Trophoblast cell (in vitro differentiated cells and primary cell): ENCODE measurements around the gene P3H3.

Experiments used
- DNase-seq, 2 donors: peaks; one replicate each; pipeline ENCODE4 v3.0.0-alpha.2; 2016
- H2AFZ ChIP-seq: 2 replicates; pipeline ENCODE4 v1.6.1; 2013; ENCODE audit warnings: low read length, moderate library complexity, mild to moderate bottlenecking; ENCODE audit not compliant: insufficient read depth, poor library complexity
- H2AK5ac ChIP-seq: 2 replicates; pipeline ENCODE4 v1.6.1; 2013; ENCODE audit warnings: mild to moderate bottlenecking, low read length
- H2BK120ac ChIP-seq: 2 replicates; pipeline ENCODE4 v1.6.1; 2013; ENCODE audit warnings: low read length, mild to moderate bottlenecking, moderate library complexity; ENCODE audit not compliant: insufficient read depth, poor library complexity
- H2BK12ac ChIP-seq: 2 replicates; pipeline ENCODE4 v1.6.1; 2013; ENCODE audit warnings: mild to moderate bottlenecking, low read length, moderate library complexity
- H2BK5ac ChIP-seq: 2 replicates; pipeline ENCODE4 v1.6.1; 2013; ENCODE audit warnings: low read length, low read depth, moderate library complexity, mild to moderate bottlenecking; ENCODE audit not compliant: poor library complexity
- H3K14ac ChIP-seq: 2 replicates; pipeline ENCODE4 v1.6.1; 2013; ENCODE audit warnings: mild to moderate bottlenecking, low read length
- H3K18ac ChIP-seq: 2 replicates; pipeline ENCODE4 v1.6.1; 2013; ENCODE audit warnings: mild to moderate bottlenecking, low read length
- H3K23ac ChIP-seq: 2 replicates; pipeline ENCODE4 v1.6.1; 2013; ENCODE audit warnings: low read length
- H3K27ac ChIP-seq: 2 replicates; pipeline ENCODE4 v1.5.1; 2013; ENCODE audit warnings: low read depth, mild to moderate bottlenecking, inconsistent platforms, low read length, moderate library complexity
- H3K27me3 ChIP-seq: 2 replicates; pipeline ENCODE4 v1.6.1; 2013; ENCODE audit warnings: inconsistent platforms, mild to moderate bottlenecking, low read length, moderate library complexity; ENCODE audit not compliant: insufficient read depth
- H3K36me3 ChIP-seq, 2 experiments: 1 replicate in 1 of 2; 2 replicates in 1 of 2; pipeline ENCODE4 v1.6.1; 2013; ENCODE audit warnings: low read length in 2 of 2, mild to moderate bottlenecking in 2 of 2, moderate library complexity in 1 of 2; ENCODE audit not compliant: insufficient read depth in 2 of 2, control insufficient read depth in 1 of 2
- H3K4ac ChIP-seq: 2 replicates; pipeline ENCODE4 v1.6.1; 2013; ENCODE audit warnings: low read depth, mild to moderate bottlenecking, low read length, moderate library complexity
- H3K4me1 ChIP-seq, 2 experiments: 1 replicate in 1 of 2; 2 replicates in 1 of 2; pipeline ENCODE4 v1.6.1; 2013; ENCODE audit warnings: low read length in 2 of 2, mild to moderate bottlenecking in 2 of 2, moderate library complexity in 1 of 2; ENCODE audit not compliant: insufficient read depth in 2 of 2, control insufficient read depth in 1 of 2
- H3K4me2 ChIP-seq: 2 replicates; pipeline ENCODE4 v1.6.1; 2013; ENCODE audit warnings: inconsistent platforms, mild to moderate bottlenecking, low read length, moderate library complexity
- H3K4me3 ChIP-seq: 2 replicates; pipeline ENCODE4 v1.5.1; 2013; ENCODE audit warnings: mild to moderate bottlenecking, low read depth, low read length, inconsistent platforms
- H3K79me1 ChIP-seq: one replicate; pipeline ENCODE4 v1.6.1; 2013; ENCODE audit warnings: low read length
- H3K79me2 ChIP-seq: 2 replicates; pipeline ENCODE4 v1.6.1; 2013; ENCODE audit warnings: low read length, mild to moderate bottlenecking; ENCODE audit not compliant: control insufficient read depth, insufficient read depth, poor library complexity
- H3K9ac ChIP-seq: 2 replicates; pipeline ENCODE4 v1.6.1; 2013; ENCODE audit warnings: mild to moderate bottlenecking, low read length
- H3K9me3 ChIP-seq: 2 replicates; pipeline ENCODE4 v1.6.1; 2013; ENCODE audit warnings: low read depth, mild to moderate bottlenecking, control low read depth, inconsistent platforms, low read length; ENCODE audit not compliant: insufficient read depth
- H4K12ac ChIP-seq: 2 replicates; pipeline ENCODE4 v1.6.1; 2013; ENCODE audit warnings: low read depth, mild to moderate bottlenecking, low read length, moderate library complexity
- H4K8ac ChIP-seq: 2 replicates; pipeline ENCODE4 v1.6.1; 2013; ENCODE audit warnings: low read depth, mild to moderate bottlenecking, low read length, moderate library complexity
- H4K91ac ChIP-seq: one replicate; pipeline ENCODE4 v1.6.1; 2013; ENCODE audit warnings: low read depth, mild to moderate bottlenecking, low read length, moderate library complexity
- WGBS: extraction: QIAGEN DNeasy Blood & Tissue Kit; methylation state at CpG from one replicate; pipeline ENCODE4 v1.1.7; 2013; ENCODE audit warnings: missing lambda C conversion rate; ENCODE audit not compliant: insufficient read length, insufficient coverage; ENCODE audit errors: extremely low coverage; 5-methylcytosine and 5-hydroxymethylcytosine counted together

P3H3 gene

GRCh38 chr12:6858799-6859198 is 30.6 kb downstream of the P3H3 start:
- H2BK12ac ChIP-seq, result no peak overlapping the region
- no peak overlapping the region for H4K8ac ChIP-seq
- no peak overlapping the region for H3K4me2 ChIP-seq
- H4K91ac ChIP-seq, result no peak overlapping the region
- no peaks in the 10 kb centered on the region for H3K79me1 ChIP-seq
- no peak overlapping the region for H4K12ac ChIP-seq
- no peak overlapping the region for H3K14ac ChIP-seq
- no peak overlapping the region for H2AK5ac ChIP-seq
- H2BK5ac ChIP-seq, result no peak overlapping the region
- no peaks in the 10 kb centered on the region for H3K4me1 ChIP-seq
- no peak overlapping the region for H2BK120ac ChIP-seq
- H3K79me2 ChIP-seq, result no peaks in the 10 kb centered on the region
- DNase-seq, result no peak
- H3K18ac ChIP-seq, result no peak overlapping the region
- no peak overlapping the region for H3K23ac ChIP-seq
- no peak overlapping the region for H3K9ac ChIP-seq
- no peak overlapping the region for H3K4ac ChIP-seq
- no peaks in the 10 kb centered on the region for H3K9me3 ChIP-seq
- no CpG with 5 or more reads among the region's 2 CpGs for WGBS
- no peak overlapping the region for H2AFZ ChIP-seq
- peaks cover 67 to 81% of the 10 kb centered on the region in 2 experiments for H3K36me3 ChIP-seq
- no peaks in the 10 kb centered on the region for H3K27me3 ChIP-seq
- no peak overlapping the region for H3K4me3 ChIP-seq
- H3K27ac ChIP-seq, result no peak overlapping the region

GRCh38 chr12:6860116-6860515 is 31.9 kb downstream of the P3H3 start:
- DNase-seq, result no peak
- H3K18ac ChIP-seq, result no peak overlapping the region
- H3K4me1 ChIP-seq, result no peaks in the 10 kb centered on the region
- H3K79me1 ChIP-seq, result no peaks in the 10 kb centered on the region
- no peak overlapping the region for H2AK5ac ChIP-seq
- no peak overlapping the region for H3K27ac ChIP-seq
- H2AFZ ChIP-seq, result no peak overlapping the region
- no peak overlapping the region for H3K9ac ChIP-seq
- H4K12ac ChIP-seq, result no peak overlapping the region
- H3K4me3 ChIP-seq, result no peak overlapping the region
- no peak overlapping the region for H3K14ac ChIP-seq
- no peaks in the 10 kb centered on the region for H3K9me3 ChIP-seq
- no peaks in the 10 kb centered on the region for H3K27me3 ChIP-seq
- H4K8ac ChIP-seq, result no peak overlapping the region
- H2BK5ac ChIP-seq, result no peak overlapping the region
- no peak overlapping the region for H3K23ac ChIP-seq
- no peak overlapping the region for H3K4ac ChIP-seq
- H3K4me2 ChIP-seq, result no peak overlapping the region
- no peaks in the 10 kb centered on the region for H3K79me2 ChIP-seq
- H2BK120ac ChIP-seq, result no peak overlapping the region
- H2BK12ac ChIP-seq, result no peak overlapping the region
- H3K36me3 ChIP-seq, result peaks cover 80 to 90% of the 10 kb centered on the region in 2 experiments
- no peak overlapping the region for H4K91ac ChIP-seq
- whole genome bisulfite sequencing, result no CpG with 5 or more reads among the region's 9 CpGs

- Histone ChIP-seq H3K9ac (no peak overlapping the region), H3K36me3 (peaks cover 80 to 89% of the 10 kb centered on the region in 2 experiments), H3K23ac (no peak overlapping the region), H3K14ac (no peak overlapping the region), H3K4me1 (no peaks in the 10 kb centered on the region), H2BK120ac (no peak overlapping the region), H4K12ac (no peak overlapping the region), H3K79me1 (no peaks in the 10 kb centered on the region), H2BK12ac (no peak overlapping the region), H3K4me2 (no peak overlapping the region), H4K91ac (no peak overlapping the region), H3K4me3 (no peak overlapping the region), H2AK5ac (no peak overlapping the region), H3K27me3 (no peaks in the 10 kb centered on the region), H2AFZ (no peak overlapping the region), H2BK5ac (no peak overlapping the region), H3K18ac (no peak overlapping the region), H3K9me3 (no peaks in the 10 kb centered on the region), H3K4ac (no peak overlapping the region), H3K27ac (no peak overlapping the region), H4K8ac (no peak overlapping the region), H3K79me2 (no peaks in the 10 kb centered on the region)
- DNase-seq, result no peak
- no CpG with 5 or more reads among the region's 7 CpGs for WGBS
Measured at GRCh38 chr12:6860942-6861341, 32.7 kb downstream of the P3H3 start.

GRCh38 chr12:6861391-6861790 is 33.2 kb downstream of the P3H3 start:
- H3K36me3 ChIP-seq, result peaks cover 80 to 89% of the 10 kb centered on the region in 2 experiments
- H3K4me2 ChIP-seq, result no peak overlapping the region
- no peak overlapping the region for H3K18ac ChIP-seq
- no peak overlapping the region for H2BK5ac ChIP-seq
- no peaks in the 10 kb centered on the region for H3K27me3 ChIP-seq
- H2AK5ac ChIP-seq, result no peak overlapping the region
- H3K9me3 ChIP-seq, result no peaks in the 10 kb centered on the region
- H3K4ac ChIP-seq, result no peak overlapping the region
- H2BK120ac ChIP-seq, result no peak overlapping the region
- no peak overlapping the region for H2AFZ ChIP-seq
- no peak overlapping the region for H4K12ac ChIP-seq
- no peaks in the 10 kb centered on the region for H3K4me1 ChIP-seq
- H4K8ac ChIP-seq, result no peak overlapping the region
- H3K27ac ChIP-seq, result no peak overlapping the region
- no peaks in the 10 kb centered on the region for H3K79me2 ChIP-seq
- WGBS, result no CpG with 5 or more reads among the region's 9 CpGs
- H3K14ac ChIP-seq, result no peak overlapping the region
- H3K9ac ChIP-seq, result no peak overlapping the region
- no peak for DNase-seq
- no peak overlapping the region for H2BK12ac ChIP-seq
- H3K23ac ChIP-seq, result no peak overlapping the region
- no peak overlapping the region for H3K4me3 ChIP-seq
- no peaks in the 10 kb centered on the region for H3K79me1 ChIP-seq
- no peak overlapping the region for H4K91ac ChIP-seq
